Medulla oblongata (tissue), 1 donor: ENCODE measurements around the gene DNAJC22.
"Not testable (repeated sequence)": the region's sequence is repeated elsewhere in the genome, so short reads cannot be mapped to it uniquely, and the experiment has no call there.

Experiments used
- DNase-seq: peaks from one replicate; pipeline ENCODE4 v3.0.0-alpha.2; 2015; ENCODE audit errors: extremely low spot score

The DNAJC22 gene

DNA sequence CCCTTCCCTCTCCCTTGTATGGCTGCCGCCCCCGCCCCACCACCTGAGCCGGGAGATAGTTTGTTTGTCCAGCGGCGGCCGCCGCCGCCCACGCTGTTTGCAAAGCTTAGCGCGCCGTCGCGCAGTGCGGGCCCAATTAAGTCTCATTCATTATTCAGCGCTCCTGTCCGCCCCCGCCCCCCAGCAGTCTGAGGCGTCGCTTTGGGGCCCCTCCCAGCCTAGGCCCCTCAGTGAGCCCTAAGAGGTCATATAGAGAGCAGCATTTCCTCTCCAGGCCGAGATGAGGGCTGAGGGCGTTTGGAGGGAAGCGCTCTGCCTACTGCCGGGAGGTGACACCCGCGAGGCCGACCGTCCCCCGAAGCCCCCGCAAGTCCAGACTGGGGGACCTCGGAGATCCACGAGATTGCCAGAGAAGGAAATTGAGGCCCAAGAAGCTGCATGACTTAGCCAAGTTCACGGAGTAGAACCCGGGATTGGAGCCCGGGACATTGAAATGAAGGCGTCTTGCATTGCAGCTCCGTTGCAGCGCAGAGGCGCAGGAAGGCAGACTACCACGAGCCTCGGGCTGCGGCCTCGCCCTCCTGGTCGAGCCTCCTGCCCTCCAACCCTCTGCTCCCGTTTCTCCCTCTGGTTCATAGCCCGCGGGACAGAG is at the start of gene DNAJC22:
Gene DNAJC22, plus strand, starts transcription at position 230 of the 652 bp plus-strand sequence. CDS start 1,985 bp downstream, outside the sequence.
- DNase-seq, result no peak

DNA sequence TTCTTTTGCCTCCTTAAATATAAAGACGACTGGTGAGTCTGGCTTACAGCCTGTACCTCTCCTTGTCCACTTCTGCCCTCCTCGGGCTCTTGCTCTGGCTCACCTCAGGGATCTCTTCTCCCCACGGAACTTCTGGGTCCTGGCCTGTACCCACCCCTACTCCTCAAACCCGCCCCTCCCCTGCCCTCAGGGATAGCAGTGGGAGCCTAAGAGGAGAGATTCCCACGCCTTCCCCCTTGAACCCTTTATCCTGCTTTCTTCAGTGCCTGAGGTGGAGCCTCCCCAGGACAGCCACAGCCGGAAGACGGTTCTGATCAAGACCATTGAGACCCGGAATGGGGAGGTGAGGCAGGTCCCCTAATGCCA is 49.0 kb upstream of the DNAJC22 start:
- DNase-seq, result no peak

DNA sequence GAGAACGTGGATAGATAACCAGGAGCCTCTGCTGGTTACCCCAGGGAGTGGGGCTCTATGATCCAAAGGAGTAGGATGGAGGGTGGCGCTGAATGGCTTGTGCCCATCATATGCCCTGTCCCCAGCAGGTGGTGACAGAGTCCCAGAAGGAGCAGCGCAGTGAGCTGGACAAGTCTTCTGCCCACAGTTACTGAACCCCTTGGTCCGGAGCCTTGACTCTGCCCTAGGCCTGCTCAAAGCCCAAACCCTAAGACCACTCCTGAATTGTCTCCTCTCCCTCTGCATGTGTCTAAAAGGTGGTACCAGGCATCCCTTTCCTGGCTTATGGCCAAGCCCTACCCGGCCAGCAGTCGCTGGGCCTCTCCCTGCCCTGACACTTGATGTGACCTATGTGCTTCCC is 48.5 kb upstream of the DNAJC22 start:
- DNase-seq, result no peak

DNA sequence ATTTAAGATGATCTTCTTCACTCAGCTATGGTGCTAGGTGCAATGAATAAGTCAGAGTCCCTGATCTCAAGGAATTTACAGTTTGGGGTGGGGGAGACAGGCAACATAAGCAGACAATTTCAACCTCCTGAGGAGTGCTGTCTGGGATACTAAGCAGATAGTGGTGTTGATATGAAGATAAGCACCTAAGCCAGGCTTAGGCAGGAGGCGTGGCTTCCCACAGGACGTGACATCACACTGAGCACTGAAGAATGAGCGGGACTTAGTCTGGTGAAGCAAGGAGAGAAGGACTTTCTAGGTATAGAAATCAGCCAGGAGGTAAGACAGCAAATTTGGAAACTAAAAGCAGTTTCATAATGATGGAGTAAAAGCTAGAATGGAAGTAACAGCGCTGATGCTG is 44.9 kb upstream of the DNAJC22 start:
- DNase-seq, result no peak

DNA sequence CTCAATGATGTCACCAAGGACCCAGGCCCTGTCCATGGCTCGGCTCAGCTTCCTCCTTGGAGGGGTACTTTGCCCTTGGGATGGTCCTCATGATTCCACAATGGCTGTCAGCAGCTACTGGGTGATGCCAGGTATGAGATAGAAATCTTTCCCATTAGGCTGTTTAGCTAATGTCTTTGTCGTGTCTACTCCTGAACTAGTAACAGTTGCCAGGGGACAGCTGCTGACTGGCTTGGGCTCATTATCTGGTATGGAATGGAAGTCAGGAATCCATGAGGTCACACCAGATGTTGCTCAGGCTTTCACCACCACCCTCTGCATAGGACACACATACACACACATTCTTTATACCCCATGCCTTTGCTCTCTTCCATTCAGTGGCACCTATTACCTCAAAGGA is 42.5 kb upstream of the DNAJC22 start:
- DNase-seq, result no peak

DNA sequence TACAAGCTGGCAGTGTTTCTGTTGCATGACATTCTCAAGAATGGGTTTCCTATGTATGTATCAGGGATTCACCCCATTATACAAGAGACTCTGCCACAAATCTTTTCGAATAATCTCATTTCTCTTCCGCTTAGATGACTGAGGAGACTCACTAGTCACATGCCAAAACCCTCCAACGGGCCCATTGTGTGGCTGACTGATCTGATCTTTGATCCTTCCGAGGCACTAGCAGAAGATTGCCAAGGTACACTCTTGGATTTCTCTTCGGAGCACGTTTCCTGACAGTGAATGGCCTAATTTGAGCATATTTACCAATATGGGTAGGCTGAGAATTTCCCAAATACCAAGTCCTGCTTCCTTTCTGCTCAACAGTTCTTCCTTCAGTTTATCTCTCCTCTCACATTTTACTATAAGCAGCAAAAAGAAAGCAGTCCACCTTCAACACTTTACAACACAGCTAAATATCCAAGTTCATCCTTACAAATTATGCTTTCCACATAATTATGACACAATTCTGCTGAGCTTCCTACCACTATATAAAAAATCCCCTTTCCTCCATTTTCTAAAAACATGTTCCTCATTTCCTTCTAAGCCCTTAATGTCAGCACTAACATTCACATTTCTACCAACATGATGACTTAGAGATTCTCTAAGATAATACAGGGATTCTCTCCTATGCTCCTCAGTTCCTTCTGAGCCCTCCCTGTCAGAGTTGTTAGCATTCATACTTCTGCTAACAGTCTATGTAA is 40.8 kb upstream of the DNAJC22 start:
- no peak for DNase-seq

DNA sequence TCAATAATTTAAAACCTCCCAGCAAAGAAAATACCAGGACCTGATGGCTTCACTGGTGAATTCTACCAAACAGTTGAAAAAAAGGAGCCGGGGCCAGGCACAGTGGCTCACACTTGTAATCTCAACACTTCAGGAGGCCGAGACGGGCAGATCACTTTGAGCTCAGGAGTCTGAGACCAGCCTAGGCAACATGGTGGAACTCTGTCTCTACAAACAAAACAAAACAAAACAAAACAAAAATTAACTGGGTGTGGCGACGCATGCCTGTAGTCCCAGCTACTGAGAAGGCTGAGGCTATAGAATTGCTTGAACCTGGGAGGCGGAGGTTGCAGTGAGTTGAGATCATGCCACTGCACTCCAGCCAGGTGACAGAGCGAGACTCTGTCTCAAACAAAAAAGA is 37.3 kb upstream of the DNAJC22 start:
- DNase-seq, result no peak

DNA sequence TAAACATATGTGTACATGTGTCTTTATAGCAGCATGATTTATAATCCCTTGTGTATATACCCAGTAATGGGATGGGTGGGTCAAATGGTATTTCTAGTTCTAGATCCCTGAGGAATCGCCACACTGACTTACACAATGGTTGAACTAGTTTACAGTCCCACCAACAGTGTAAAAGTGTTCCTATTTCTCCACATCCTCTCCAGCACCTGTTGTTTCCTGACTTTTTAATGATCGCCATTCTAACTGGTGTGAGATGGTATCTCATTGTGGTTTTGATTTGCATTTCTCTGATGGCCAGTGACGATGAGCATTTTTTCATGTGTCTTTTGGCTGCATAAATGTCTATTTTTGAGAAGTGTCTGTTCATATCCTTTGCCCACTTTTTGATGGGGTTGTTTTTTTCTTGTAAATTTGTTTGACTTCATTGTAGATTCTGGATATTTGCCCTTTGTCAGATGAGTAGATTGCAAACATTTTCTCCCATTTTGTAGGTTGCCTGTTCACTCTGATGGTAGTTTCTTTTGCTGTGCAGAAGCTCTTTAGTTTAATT is 36.2 kb upstream of the DNAJC22 start:
- not testable (repeated sequence) for DNase-seq

DNA sequence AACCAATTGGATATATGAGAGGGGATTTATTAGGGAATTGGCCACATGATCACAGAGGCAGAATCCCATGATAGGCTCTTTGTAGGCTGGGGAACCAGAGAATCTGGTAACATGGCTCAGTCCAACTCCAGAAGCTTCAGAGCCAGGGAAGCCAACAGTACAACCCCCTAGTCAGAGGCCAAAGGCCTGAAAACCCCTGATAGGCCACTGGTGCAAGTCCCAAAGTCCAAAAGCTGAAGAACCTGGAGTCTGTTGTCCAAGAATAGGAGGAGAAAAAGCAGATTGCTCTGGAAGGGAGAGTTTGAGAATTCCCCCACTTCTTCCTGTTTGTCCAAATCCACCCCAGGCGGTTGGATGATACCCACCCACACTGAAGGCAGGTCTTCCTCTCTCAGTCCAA is 31.9 kb upstream of the DNAJC22 start:
- DNase-seq, result no peak

DNA sequence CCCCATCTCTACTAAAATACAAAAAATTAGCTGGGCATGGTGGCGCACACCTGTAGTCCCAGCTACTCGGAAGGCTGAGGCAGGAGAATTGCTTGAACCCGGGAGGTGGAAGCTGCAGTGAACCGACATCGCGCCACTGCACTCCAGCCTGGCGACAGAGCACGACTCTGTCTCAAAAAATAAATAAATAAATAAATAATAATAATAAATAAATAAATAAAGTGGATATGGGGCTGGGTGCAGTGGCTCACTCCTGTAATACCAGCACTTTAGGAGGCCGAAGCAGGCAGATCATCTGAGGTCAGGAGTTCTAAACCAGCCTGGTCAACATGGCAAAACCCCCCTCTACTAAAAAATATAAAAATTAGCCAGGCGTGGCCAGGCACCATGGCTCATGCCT is 29.6 kb upstream of the DNAJC22 start:
- DNase-seq, result not testable (repeated sequence)

DNA sequence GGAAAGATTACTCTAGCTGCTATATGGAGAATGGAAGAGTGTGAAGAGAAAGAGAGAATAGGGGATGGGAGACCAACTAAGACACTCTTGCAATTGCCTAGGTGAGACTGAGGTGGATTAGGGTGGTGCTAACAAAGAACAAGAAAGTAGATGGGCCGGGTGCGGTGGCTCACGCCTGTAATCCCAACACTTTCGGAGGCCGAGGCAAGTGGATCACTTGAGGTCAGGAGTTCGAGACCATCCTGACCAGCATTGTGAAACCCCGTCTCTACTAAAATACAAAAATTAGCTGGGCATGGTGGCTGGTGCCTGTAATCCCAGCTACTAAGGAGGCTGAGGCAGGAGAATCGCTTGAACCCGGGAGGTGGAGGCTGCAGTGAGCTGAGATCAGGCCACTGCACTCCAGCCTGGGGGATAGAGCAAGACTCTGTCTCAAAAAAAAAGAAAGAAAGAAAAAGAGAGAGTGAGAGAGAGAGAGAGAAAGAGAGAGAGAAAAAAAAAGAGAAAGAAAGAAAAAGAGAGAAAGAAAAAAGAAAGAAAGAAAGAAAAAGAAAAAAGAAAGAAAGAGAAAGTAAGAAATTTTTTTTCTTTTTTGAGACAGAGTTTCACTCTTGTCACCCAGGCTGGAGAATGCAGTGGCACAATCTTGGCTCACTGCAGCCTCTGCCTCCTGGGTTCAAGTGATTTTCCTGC is 26.1 kb upstream of the DNAJC22 start:
- not testable (repeated sequence) for DNase-seq

DNA sequence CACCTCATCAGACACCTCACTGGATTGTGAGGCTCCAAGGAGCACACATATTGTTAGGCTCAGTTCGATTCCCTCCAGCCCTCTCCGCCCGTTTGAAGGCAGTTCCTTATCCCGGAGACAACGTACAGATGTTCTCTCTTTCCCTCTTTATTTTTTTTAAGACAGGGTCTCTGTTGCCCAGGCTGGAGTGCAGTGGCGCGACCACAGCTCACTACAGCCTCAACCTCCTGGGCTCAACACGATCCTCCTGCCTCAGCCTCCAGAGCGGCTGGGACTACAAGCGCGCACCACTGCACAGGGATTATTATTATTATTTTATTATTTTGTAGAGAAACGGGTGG is 24.4 kb upstream of the DNAJC22 start:
- DNase-seq, result no peak

DNA sequence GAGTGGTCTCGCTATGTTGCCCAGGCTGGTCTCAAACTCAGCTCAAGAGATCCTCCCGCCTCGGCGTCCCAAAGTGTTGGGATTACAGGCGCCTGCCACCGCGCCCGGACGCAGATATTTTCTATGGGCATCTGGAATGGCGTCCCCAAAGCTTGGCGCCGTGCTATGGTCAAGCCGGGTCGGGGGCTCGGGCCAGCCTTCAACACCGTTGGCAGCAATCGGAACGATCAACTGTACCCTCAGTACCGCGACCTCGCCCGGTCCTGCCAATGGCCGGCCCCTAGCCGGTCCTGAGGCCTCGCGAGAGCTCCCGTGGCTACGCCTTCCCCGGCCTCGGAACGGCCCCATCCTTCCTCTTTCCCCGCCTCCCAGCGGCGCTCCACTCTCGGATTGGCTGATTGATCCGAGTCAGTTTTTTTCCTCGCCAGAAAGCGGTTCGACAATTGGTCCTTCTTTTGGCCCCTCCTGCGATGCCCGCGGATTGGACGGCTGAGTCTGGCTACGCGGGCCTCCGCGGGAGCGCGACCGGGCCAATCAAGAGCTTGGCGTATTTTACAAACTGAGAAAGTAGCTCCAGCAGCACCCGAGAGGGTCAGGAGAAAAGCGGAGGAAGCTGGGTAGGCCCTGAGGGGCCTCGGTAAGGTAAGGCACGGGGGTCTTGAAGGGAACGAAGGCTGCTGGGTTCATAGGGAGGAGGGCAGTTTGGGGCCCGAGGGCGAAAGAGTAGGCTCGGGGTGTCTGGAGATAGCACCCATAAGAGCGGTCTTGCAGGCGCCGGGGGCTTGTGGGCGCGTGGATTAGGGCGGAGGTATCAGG is 23.8 kb upstream of the DNAJC22 start, which contains the start of gene TROAP:
Gene TROAP, plus strand, starts transcription at position 548 of the 816 bp plus-strand sequence. CDS start 354 bp downstream, outside the sequence.
- peak; percentile 100 for DNase-seq

DNA sequence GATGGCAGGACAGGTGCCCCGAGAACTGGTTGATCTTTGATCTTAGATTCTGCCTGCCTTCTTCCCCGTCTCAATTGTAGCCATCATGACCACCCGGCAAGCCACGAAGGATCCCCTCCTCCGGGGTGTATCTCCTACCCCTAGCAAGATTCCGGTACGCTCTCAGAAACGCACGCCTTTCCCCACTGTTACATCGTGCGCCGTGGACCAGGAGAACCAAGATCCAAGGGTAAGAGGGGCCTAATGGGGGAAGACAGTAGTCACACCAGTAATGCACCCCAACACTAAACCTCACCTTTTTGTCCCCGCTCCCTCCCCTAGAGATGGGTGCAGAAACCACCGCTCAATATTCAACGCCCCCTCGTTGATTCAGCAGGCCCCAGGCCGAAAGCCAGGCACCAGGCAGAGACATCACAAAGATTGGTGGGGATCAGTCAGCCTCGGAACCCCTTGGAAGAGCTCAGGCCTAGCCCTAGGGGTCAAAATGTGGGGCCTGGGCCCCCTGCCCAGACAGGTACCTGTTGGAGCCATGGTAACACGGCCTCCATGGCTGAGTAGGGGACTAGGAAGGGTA is 23.1 kb upstream of the DNAJC22 start:
- DNase-seq, result no peak

DNA sequence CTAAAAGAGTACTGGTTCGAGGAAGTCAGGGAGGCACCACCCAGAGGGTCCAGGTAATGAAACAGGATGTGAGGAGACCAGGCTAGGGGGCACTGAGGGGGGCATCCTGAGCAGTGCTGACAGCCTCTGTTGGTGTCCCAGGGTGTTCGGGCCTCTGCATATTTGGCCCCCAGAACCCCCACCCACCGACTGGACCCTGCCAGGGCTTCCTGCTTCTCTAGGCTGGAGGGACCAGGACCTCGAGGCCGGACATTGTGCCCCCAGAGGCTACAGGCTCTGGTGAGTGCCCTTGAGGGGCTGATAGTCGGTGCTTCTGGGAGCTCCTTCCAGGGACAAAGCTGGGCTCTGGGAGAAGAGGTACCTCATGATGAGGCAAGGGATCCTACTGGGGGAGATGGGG is 21.1 kb upstream of the DNAJC22 start:
- DNase-seq, result no peak

DNA sequence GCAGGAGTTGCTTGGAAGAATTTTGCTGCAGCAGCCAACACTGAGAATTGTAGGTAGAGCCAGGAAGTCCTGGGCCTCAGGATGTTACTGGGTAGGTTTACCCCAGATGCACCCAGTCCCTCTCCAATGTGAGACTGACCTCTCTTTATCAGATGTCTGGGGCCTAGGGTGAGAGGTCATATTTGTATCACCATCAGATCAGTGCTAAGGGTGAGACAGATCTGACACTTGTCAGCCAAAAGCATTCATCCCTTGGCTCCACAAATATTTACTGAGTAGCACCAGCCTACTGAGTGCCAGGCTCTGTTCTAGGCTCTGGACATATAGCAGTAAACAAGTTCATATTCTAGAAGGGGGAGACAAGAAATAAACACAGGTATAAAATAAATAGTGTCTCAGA is 19.3 kb upstream of the DNAJC22 start:
- DNase-seq, result no peak

DNA sequence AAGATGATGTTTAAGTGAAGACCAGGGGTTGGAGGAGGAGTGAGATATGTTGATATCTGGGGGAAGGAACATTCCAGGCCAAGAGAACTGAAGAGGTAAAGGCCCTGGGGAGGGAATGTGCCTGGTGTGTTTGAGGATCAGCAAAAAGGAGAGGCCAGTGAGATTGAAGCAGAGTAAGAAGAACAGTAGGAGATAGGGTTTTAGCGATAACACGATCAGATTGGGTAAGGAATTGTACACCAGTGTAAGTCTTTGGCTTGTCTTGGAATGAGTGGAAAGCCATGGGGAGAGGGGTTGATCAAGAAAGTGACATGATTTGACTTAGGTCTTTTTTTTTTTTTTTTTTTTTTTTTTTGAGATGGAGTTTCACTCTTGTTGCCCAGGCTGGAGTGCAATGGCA is 18.8 kb upstream of the DNAJC22 start:
- no peak for DNase-seq

DNA sequence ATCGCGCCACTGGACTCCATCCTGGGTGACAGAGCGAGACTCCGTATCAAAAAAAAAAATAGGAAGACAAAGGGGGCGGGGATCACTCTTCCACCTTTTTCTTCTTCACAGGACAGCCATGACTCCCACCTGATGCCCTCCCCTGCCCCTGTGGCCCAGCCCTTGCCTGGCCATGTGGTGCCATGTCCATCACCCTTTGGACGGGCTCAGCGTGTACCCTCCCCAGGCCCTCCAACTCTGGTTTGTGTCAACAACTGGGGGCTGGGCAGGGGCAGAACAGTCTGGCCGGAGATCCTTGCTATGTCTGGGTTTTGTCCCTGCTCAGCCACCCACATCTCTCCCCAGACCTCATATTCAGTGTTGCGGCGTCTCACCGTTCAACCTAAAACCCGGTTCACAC is 17.9 kb upstream of the DNAJC22 start:
- DNase-seq, result no peak

DNA sequence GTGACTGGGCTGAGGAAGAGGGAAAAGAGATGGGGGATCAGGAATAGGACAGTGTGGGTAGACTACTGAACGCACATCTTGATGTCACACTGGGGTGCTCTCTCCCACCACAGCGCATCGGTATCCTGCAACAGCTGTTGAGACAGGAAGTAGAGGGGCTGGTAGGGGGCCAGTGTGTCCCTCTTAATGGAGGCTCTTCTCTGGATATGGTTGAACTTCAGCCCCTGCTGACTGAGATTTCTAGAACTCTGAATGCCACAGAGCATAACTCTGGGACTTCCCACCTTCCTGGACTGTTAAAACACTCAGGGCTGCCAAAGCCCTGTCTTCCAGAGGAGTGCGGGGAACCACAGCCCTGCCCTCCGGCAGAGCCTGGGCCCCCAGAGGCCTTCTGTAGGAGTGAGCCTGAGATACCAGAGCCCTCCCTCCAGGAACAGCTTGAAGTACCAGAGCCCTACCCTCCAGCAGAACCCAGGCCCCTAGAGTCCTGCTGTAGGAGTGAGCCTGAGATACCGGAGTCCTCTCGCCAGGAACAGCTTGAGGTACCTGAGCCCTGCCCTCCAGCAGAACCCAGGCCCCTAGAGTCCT is 16.6 kb upstream of the DNAJC22 start:
- DNase-seq, result no peak

DNA sequence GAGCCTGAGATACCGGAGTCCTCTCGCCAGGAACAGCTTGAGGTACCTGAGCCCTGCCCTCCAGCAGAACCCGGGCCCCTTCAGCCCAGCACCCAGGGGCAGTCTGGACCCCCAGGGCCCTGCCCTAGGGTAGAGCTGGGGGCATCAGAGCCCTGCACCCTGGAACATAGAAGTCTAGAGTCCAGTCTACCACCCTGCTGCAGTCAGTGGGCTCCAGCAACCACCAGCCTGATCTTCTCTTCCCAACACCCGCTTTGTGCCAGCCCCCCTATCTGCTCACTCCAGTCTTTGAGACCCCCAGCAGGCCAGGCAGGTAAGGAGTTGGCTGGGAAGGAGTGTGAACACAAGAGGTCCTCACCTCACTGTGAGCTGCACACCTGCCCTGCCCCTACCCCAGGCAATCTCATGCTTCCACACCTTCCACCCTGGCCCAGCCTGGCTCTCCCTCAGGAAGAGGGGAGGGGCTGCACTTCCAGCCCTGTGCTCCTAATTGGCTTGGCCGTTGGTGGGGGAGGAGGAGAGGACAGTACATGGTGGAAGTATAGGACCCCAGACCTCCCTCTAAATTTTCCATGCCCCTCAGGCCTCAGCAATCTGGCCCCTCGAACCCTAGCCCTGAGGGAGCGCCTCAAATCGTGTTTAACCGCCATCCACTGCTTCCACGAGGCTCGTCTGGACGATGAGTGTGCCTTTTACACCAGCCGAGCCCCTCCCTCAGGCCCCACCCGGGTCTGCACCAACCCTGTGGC is 15.9 kb upstream of the DNAJC22 start:
- DNase-seq, result no peak
